SK-N-SH treated with all-trans-retinoic acid at 6 μM for 48 hours (cell line): ENCODE results near the gene CC2D1B.

Experiments used
- BACH2 ChIP-seq: fragments of 250-450 bp; sonication (Bioruptor Pico); IDR thresholded peaks from 2 replicates; pipeline ENCODE4 v1.9.0; 2021; ENCODE audit warnings: mild to moderate bottlenecking, borderline replicate concordance
- CSDC2 ChIP-seq: fragments of 250-450 bp; sonication (Bioruptor Pico); IDR thresholded peaks from 2 replicates; pipeline ENCODE4 v1.5.0; 2020; ENCODE audit warnings: mild to moderate bottlenecking, moderate library complexity
- ISL1 ChIP-seq: fragments of 250-450 bp; sonication (Bioruptor Pico); IDR thresholded peaks from 2 replicates; pipeline ENCODE4 v2.1.2; 2022; ENCODE audit warnings: mild to moderate bottlenecking, moderate library complexity
- PPARA ChIP-seq: fragments of 250-450 bp; sonication (Bioruptor Pico); IDR thresholded peaks from 2 replicates; pipeline ENCODE4 v1.5.0; 2020; ENCODE audit warnings: mild to moderate bottlenecking, borderline replicate concordance
- ZC3H10 ChIP-seq: fragments of 250-450 bp; sonication (Bioruptor Pico); IDR thresholded peaks from 2 replicates; pipeline ENCODE4 v1.5.1; 2021; ENCODE audit warnings: mild to moderate bottlenecking, moderate library complexity
- ZFP30 ChIP-seq: fragments of 450-650 bp; formaldehyde crosslinking; IDR thresholded peaks from 2 replicates; pipeline ENCODE4 v1.5.0; 2022; ENCODE audit warnings: mild to moderate bottlenecking, moderate library complexity
- ZNF565 ChIP-seq: fragments of 450-650 bp; formaldehyde crosslinking; conservative IDR thresholded peaks from 2 replicates; pipeline ENCODE4 v1.5.0; 2020; ENCODE audit warnings: low read depth, mild to moderate bottlenecking, moderate library complexity
- TF ChIP-seq, protein P1 (sequence below): fragments of 250-450 bp; sonication (Bioruptor Pico); IDR thresholded peaks from 2 replicates; pipeline ENCODE4 v1.5.1; 2020; ENCODE audit warnings: low read depth, mild to moderate bottlenecking, moderate library complexity

DNA sequence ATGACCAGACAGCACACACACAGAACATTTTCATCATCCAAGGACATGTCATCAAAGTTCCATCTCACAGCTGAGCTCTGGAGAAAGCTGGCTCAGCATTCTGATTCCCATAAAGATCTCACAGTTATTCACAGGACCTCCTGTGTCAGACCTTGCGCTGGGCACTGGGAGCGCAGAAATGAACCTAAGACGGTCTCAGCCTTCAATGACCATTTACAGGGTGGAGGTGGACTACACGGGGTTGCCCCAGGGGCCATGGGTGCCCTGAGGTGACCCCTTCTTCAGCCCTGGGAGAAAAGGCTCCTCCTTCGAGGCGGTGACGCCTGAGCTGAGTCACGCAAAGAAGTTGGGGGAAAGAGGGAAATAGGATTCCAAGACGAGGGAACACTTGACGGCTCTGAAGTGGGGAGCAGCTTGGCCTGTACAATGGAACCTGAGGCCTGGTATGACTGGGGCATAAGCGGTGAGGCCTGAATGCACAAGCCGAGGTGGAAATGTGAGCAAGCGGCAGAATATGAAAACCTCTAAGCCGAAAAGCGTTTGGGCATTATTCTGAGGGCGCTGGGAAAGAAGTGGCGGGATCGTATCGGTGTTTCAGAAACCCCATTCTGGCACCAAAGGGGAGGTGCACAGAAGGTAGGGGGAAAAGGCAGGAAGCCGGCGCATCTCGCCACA, 797 bp downstream of the CC2D1B start:
- no peak for TF ChIP-seq ZFP30
- no peak for TF ChIP-seq ZC3H10 (CRISPR knock-in tag)
- TF ChIP-seq ZNF565 (CRISPR knock-in tag) = no peak
- no peak for TF ChIP-seq ISL1 (CRISPR knock-in tag)
- no peak for TF ChIP-seq BACH2
- TF ChIP-seq, protein P1, sequence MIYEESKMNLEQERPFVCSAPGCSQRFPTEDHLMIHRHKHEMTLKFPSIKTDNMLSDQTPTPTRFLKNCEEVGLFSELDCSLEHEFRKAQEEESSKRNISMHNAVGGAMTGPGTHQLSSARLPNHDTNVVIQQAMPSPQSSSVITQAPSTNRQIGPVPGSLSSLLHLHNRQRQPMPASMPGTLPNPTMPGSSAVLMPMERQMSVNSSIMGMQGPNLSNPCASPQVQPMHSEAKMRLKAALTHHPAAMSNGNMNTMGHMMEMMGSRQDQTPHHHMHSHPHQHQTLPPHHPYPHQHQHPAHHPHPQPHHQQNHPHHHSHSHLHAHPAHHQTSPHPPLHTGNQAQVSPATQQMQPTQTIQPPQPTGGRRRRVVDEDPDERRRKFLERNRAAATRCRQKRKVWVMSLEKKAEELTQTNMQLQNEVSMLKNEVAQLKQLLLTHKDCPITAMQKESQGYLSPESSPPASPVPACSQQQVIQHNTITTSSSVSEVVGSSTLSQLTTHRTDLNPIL (CRISPR knock-in tag) = no peak
- no peak for TF ChIP-seq PPARA (CRISPR knock-in tag)
- TF ChIP-seq CSDC2 (CRISPR knock-in tag) = no peak
